Stimulated activated CD8-positive, alpha-beta memory T cell treated with anti-CD3 and anti-CD28 coated beads, Interleukin-15, amount 100 ng/mL, for 24 hours (primary cell): Measurements from ENCODE around the gene SLC34A2.
"Not testable (repeated sequence)": the region's sequence is repeated elsewhere in the genome, so short reads cannot be mapped to it uniquely, and the experiment has no call there.

Experiments used
- DNase-seq: peaks from one replicate; pipeline ENCODE4 v3.0.0-alpha.2; 2020; ENCODE audit warnings: low read depth

Gene SLC34A2

DNA sequence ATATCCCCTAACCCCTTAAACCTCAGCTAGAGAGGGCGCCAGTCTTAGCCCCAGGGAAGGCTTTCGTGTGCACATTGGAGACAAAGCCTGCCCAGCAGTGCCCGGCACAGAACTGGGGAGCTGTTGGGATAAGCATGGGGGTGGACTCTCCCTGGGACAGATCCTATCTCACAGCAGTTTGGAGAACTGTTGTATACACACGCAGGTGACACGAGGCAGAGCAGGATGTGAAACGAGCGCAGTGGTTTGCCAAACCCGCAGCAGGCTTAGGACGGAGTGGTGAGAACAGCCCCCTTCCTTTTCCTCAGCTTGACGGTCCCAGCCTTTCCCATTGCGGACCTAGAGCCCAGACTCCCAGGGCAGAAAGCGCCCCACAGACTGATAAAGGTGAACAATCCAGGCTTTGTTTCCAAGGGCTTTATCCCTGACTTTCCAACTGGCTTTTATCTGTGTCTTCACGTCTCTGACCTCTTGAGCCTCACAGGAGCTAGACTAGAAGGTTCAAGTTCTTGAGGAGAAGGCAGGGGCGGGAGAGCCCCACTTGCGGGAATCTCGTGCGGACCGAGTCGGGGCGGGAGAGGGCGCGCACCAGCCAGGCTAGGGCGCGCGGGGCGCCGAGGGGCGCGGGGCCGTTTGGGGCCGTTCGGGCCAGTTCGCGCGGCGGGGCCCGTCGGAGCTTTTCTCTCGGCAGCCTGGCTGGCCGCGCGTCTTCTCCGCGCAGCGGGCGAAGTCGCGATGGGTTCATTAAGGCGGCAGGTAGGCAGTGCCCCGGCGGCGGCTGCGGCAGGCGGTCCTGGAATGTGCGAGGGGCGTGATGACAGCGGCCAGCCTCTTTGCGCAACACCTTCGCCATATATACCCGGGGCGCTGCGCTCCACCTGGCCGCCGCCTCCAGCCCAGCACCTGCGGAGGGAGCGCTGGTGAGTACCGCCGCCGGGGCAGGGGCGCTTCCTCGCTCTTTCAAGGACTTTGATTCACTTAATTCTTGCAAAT, at the start of gene SLC34A2:
TSS of gene SLC34A2 (plus strand) at position 881 of the 993 bp plus-strand sequence. CDS start 6,650 bp downstream, outside the sequence.
- no peak for DNase-seq

GRCh38 chr4:25608644-25609043, 47.0 kb upstream of the SLC34A2 start:
- no peak for DNase-seq

- DNase-seq: no peak
These were observed 45.7 kb upstream of the SLC34A2 start for GRCh38 chr4:25609976-25610375.

DNA sequence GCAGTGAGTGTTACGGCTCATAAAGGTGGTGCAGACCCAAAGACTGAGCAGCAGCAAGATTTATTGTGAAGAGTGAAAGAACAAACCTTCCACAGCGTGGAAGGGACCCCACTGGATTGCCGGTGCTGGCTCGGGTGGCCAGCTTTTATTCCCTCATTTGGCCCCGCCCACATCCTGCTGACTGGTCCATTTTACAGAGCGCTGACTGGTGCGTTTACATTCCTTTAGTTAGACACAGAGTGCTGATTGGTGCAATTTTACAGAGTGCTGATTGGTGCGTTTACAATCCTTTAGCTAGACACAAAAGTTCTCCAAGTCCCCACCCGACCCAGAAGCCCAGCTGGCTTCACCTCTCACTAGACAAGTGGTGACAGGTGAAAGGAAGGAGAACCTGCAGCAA, 42.0 kb upstream of the SLC34A2 start:
- not testable (repeated sequence) for DNase-seq

- DNase-seq: no peak
These were observed 40.8 kb upstream of the SLC34A2 start for GRCh38 chr4:25614807-25615206.

DNA sequence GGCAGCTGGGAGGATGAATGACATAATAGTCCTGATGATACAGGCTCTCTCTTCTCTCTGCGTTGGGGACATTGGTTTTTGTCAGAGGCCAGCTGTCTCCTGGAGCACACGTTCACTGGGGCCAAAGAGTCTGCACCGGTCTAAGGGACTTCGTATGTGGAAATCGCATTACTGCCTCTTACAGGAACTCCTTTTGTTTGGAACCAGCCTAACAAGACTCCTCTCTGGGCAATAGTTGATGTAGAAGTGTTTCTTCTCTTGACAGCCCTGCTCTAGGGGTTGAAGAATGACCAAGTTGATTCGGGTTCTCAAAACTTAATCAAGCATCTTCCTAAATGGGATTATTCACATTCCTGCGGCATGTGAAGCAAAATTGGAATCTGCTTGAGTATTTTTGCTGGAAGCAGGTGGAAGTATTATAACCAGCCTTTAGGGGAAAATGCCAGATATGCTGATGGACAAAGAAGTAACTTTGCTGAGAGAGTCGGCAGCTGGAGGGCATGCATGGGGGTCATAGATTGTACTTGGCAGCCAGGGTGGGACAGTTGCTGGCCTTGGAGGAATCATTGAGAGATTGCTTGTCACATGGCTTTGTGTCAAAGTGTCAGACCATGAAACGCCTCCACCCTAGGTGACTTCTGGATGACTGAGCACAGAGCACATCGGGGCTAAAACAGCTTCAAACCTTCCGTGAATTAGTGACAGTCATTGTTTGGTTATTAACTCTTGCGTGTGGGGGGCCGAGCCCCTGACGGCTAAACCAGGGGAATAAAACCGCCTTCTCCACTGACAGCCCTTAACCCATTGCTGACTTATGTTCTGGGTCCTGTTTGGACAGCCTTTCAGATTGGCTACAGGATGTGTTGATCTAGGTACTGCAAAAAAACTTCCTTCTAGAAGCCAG, 34.4 kb upstream of the SLC34A2 start:
- no peak for DNase-seq

DNA sequence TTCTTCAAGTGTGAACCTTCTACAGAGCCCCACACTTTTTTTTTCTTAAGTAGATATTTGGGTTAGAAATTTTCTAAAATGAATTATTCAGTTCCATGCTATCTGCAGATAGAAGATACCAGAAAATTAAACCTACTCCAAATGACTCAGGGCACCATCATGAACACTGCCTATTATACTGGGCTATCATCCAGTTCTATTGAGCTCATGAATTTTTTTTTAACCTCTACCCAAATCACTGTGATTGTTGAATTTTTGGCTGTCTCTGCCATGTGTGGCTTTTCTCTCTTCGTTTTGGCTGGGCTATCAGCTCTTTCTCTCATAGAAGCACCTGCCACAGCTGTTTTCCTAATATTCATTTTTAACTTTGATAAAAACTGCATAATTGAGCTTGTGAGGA, 31.0 kb upstream of the SLC34A2 start:
- no peak for DNase-seq

DNA sequence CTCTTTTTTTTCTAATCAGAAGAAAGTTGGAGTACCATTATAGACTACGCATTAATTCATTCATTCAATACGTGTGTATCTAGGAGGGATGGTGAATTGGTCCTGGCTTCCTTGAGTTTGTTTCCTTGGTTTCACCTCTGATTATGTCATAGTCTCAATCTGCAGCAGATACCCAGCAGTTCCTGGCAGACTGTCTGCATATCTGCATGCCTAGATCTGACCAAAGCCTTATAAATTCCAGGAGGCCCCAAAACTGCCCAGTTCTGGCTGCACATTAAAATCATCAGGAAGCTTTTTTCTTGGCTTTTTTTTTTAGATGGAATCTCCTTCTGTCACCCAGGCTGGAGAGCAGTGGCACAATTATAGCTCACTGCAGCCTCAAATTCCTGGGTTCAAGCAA, 27.2 kb upstream of the SLC34A2 start:
- no peak for DNase-seq

GRCh38 chr4:25632135-25632534, 23.5 kb upstream of the SLC34A2 start:
- DNase-seq: no peak

DNA sequence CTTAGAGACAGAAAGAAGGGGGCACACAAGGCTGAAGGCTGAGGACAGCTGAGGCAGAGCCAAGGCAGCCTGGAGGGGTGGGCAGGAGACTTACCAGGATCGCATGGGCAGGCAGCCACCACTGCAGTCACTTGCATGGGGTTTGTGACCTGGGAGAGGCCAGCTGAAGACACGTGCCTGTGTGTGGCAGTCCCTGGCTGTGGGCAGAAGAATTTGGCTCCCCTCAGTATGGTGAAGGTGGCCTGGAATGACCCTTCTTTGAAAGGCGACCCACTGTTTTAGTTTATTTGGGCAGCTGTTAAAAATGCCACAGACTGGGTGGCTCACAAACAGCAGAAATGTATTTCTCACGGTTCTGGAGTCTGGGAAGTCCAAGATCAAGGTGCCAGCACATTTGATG, 22.1 kb upstream of the SLC34A2 start:
- DNase-seq: no peak

DNA sequence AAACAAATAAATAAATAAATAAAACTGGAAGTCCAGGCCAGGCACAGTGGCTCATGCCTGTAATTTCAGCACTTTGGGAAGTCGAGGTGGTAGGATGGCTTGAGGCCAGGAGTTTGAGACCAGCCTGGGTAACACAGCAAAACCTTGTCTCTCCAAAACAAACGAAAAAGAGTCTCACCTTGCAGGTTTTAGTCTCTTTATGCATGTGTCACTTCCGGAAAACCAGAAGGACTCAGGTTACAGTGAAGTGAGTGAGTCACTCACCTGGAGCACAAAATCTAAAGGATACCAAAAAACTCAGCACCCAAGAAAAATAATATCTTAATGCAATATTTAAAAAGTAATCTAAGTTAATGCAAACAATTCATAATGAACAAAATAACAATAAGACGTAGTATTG, 20.1 kb upstream of the SLC34A2 start:
- DNase-seq: no peak

GRCh38 chr4:25637581-25638220, 17.9 kb upstream of the SLC34A2 start:
- DNase-seq: no peak

- no peak for DNase-seq
These were observed 17.4 kb upstream of the SLC34A2 start for GRCh38 chr4:25638221-25638601.

GRCh38 chr4:25638806-25639205, 16.8 kb upstream of the SLC34A2 start:
- DNase-seq: no peak

DNA sequence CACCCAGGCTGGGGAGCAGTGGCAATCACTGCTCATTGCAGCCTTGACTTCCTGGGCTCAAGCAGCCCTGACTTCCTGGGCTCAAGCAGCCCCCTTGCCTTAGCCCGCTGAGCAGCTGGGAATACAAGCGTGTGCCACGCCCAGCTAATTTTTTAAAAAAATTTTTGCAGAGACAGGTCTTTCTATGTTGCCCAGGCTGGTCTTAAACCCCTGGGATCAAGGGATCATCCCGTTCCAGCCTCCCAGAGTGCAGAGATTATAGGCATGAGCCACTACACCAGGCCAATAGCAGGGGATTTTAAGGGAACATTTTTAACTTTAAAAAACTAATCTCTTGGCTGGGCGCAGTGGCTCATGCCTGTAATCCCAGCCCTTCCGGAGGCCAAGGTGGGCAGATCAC, 5.3 kb upstream of the SLC34A2 start:
- DNase-seq: no peak

- no peak for DNase-seq
These were observed 4.0 kb upstream of the SLC34A2 start for GRCh38 chr4:25651682-25652081.

DNA sequence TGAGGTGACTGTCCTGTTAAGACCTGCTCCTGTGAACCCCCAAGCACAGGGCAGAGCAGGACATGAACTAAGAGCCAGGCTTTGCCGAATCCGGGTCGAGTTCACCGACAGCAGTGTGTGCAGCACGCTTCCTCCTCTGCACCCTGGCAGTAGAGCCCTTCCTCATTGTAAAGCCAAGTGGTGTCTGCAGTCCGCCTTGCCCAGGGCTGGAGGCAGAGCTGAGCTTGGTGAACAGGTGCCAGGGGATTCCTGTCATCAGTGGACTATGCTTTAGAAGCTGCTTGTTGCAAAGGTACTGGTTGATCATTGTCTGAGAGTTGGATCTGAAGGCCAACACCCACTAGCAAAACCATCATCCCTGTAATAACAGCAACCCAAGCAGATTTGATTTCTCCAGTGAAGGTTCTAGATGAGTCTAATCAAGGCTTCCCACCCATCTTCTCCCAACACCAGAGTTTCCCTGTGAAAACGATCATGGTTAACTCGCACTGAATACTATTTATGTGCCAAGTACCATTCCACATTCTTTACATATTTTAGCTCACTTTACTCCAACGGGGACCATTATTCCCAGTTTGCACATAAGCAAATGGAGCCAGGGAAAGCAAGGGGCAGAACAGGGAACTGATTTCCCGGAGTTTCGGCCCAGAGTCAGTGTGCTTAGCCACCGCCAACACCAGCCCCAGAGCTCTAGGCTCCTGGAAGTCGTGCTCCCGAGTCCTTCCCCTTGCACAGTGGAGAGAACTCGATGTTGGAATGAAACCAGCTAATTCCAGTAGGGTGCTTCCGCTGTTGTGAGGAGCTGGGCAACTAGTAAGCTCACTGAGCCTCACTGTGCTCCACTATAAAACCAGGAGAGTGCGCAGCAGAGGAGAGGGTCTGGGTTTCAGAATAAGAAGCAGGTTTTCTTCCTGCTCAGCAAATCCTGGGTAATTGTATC, 1.4 kb upstream of the SLC34A2 start:
- DNase-seq: no peak

- no peak for DNase-seq
These were observed 380 bp downstream of the SLC34A2 start for GRCh38 chr4:25656031-25656430.

- no peak for DNase-seq
These were observed 2.7 kb downstream of the SLC34A2 start for GRCh38 chr4:25658357-25658771.

- DNase-seq: no peak
These were observed 3.1 kb downstream of the SLC34A2 start for GRCh38 chr4:25658777-25659176.

DNA sequence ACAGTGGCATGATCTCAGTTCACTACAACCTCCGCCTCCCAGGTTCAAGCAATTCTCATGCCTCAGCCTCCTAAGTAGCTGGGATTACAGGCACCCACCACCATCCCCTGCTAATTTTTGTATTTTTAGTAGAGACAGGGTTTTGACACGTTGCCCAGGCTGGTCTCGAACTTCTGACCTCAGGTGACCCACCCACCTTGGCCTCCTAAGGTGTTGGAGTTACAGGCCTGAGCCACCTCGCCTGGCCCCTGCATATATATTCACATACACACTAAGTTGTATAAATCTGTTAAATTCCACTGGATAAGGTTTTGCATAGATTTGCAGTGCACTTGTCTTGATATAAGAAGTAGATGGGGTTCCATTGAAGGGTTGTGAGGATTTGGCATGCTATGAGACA, 5.8 kb downstream of the SLC34A2 start:
- DNase-seq: not testable (repeated sequence)
